Trophoblast cell (in vitro differentiated cells and primary cell): ENCODE data around the gene ELFN1.

Source experiments
- DNase-seq, 2 donors: peaks; one replicate each; pipeline ENCODE4 v3.0.0-alpha.2; 2016
- H2AFZ ChIP-seq: 2 replicates; pipeline ENCODE4 v1.6.1; 2013; ENCODE audit warnings: low read length, moderate library complexity, mild to moderate bottlenecking; ENCODE audit not compliant: insufficient read depth, poor library complexity
- H2AK5ac ChIP-seq: 2 replicates; pipeline ENCODE4 v1.6.1; 2013; ENCODE audit warnings: mild to moderate bottlenecking, low read length
- H2BK120ac ChIP-seq: 2 replicates; pipeline ENCODE4 v1.6.1; 2013; ENCODE audit warnings: low read length, mild to moderate bottlenecking, moderate library complexity; ENCODE audit not compliant: insufficient read depth, poor library complexity
- H2BK12ac ChIP-seq: 2 replicates; pipeline ENCODE4 v1.6.1; 2013; ENCODE audit warnings: mild to moderate bottlenecking, low read length, moderate library complexity
- H2BK5ac ChIP-seq: 2 replicates; pipeline ENCODE4 v1.6.1; 2013; ENCODE audit warnings: low read length, low read depth, moderate library complexity, mild to moderate bottlenecking; ENCODE audit not compliant: poor library complexity
- H3K14ac ChIP-seq: 2 replicates; pipeline ENCODE4 v1.6.1; 2013; ENCODE audit warnings: mild to moderate bottlenecking, low read length
- H3K18ac ChIP-seq: 2 replicates; pipeline ENCODE4 v1.6.1; 2013; ENCODE audit warnings: mild to moderate bottlenecking, low read length
- H3K23ac ChIP-seq: 2 replicates; pipeline ENCODE4 v1.6.1; 2013; ENCODE audit warnings: low read length
- H3K27ac ChIP-seq: 2 replicates; pipeline ENCODE4 v1.5.1; 2013; ENCODE audit warnings: low read depth, mild to moderate bottlenecking, inconsistent platforms, low read length, moderate library complexity
- H3K27me3 ChIP-seq: 2 replicates; pipeline ENCODE4 v1.6.1; 2013; ENCODE audit warnings: inconsistent platforms, mild to moderate bottlenecking, low read length, moderate library complexity; ENCODE audit not compliant: insufficient read depth
- H3K36me3 ChIP-seq, 2 experiments: 1 replicate in 1 of 2; 2 replicates in 1 of 2; pipeline ENCODE4 v1.6.1; 2013; ENCODE audit warnings: low read length in 2 of 2, mild to moderate bottlenecking in 2 of 2, moderate library complexity in 1 of 2; ENCODE audit not compliant: insufficient read depth in 2 of 2, control insufficient read depth in 1 of 2
- H3K4ac ChIP-seq: 2 replicates; pipeline ENCODE4 v1.6.1; 2013; ENCODE audit warnings: low read depth, mild to moderate bottlenecking, low read length, moderate library complexity
- H3K4me1 ChIP-seq, 2 experiments: 1 replicate in 1 of 2; 2 replicates in 1 of 2; pipeline ENCODE4 v1.6.1; 2013; ENCODE audit warnings: low read length in 2 of 2, mild to moderate bottlenecking in 2 of 2, moderate library complexity in 1 of 2; ENCODE audit not compliant: insufficient read depth in 2 of 2, control insufficient read depth in 1 of 2
- H3K4me2 ChIP-seq: 2 replicates; pipeline ENCODE4 v1.6.1; 2013; ENCODE audit warnings: inconsistent platforms, mild to moderate bottlenecking, low read length, moderate library complexity
- H3K4me3 ChIP-seq: 2 replicates; pipeline ENCODE4 v1.5.1; 2013; ENCODE audit warnings: mild to moderate bottlenecking, low read depth, low read length, inconsistent platforms
- H3K79me1 ChIP-seq: one replicate; pipeline ENCODE4 v1.6.1; 2013; ENCODE audit warnings: low read length
- H3K79me2 ChIP-seq: 2 replicates; pipeline ENCODE4 v1.6.1; 2013; ENCODE audit warnings: low read length, mild to moderate bottlenecking; ENCODE audit not compliant: control insufficient read depth, insufficient read depth, poor library complexity
- H3K9ac ChIP-seq: 2 replicates; pipeline ENCODE4 v1.6.1; 2013; ENCODE audit warnings: mild to moderate bottlenecking, low read length
- H3K9me3 ChIP-seq: 2 replicates; pipeline ENCODE4 v1.6.1; 2013; ENCODE audit warnings: low read depth, mild to moderate bottlenecking, control low read depth, inconsistent platforms, low read length; ENCODE audit not compliant: insufficient read depth
- H4K12ac ChIP-seq: 2 replicates; pipeline ENCODE4 v1.6.1; 2013; ENCODE audit warnings: low read depth, mild to moderate bottlenecking, low read length, moderate library complexity
- H4K8ac ChIP-seq: 2 replicates; pipeline ENCODE4 v1.6.1; 2013; ENCODE audit warnings: low read depth, mild to moderate bottlenecking, low read length, moderate library complexity
- H4K91ac ChIP-seq: one replicate; pipeline ENCODE4 v1.6.1; 2013; ENCODE audit warnings: low read depth, mild to moderate bottlenecking, low read length, moderate library complexity
- WGBS: extraction: QIAGEN DNeasy Blood & Tissue Kit; methylation state at CpG from one replicate; pipeline ENCODE4 v1.1.7; 2013; ENCODE audit warnings: missing lambda C conversion rate; ENCODE audit not compliant: insufficient read length, insufficient coverage; ENCODE audit errors: extremely low coverage; 5-methylcytosine and 5-hydroxymethylcytosine counted together

The ELFN1 gene

GRCh38 chr7:1637155-1637554, 32.9 kb upstream of the ELFN1 start:
- Histone ChIP-seq H3K36me3 (no peaks in the 10 kb centered on the region), H2AFZ (no peak overlapping the region), H3K4me3 (no peak overlapping the region), H4K12ac (no peak overlapping the region), H3K4ac (no peak overlapping the region), H3K79me2 (no peaks in the 10 kb centered on the region), H3K9ac (no peak overlapping the region), H3K4me1 (peaks cover 10 to 13% of the 10 kb centered on the region in 2 experiments), H4K91ac (no peak overlapping the region), H3K4me2 (no peak overlapping the region), H3K18ac (no peak overlapping the region), H3K27ac (no peak overlapping the region), H2BK12ac (no peak overlapping the region), H3K27me3 (no peaks in the 10 kb centered on the region), H2AK5ac (no peak overlapping the region), H3K79me1 (peaks cover 7% of the 10 kb centered on the region), H3K23ac (no peak overlapping the region), H2BK5ac (no peak overlapping the region), H3K9me3 (peaks cover 18% of the 10 kb centered on the region), H4K8ac (no peak overlapping the region), H3K14ac (no peak overlapping the region), H2BK120ac (no peak overlapping the region)
- no CpG with 5 or more reads among the region's 2 CpGs for WGBS
- no peak for DNase-seq

GRCh38 chr7:1638215-1638661, 31.8 kb upstream of the ELFN1 start:
- no peak overlapping the region for H2BK12ac ChIP-seq
- no peak overlapping the region for H2AFZ ChIP-seq
- no CpG with 5 or more reads among the region's 11 CpGs for WGBS
- H3K27ac ChIP-seq, result no peak overlapping the region
- H2AK5ac ChIP-seq, result no peak overlapping the region
- H3K79me1 ChIP-seq, result peaks cover 7% of the 10 kb centered on the region
- no peak overlapping the region for H4K91ac ChIP-seq
- H3K4me3 ChIP-seq, result no peak overlapping the region
- no peak overlapping the region for H2BK5ac ChIP-seq
- no peak for DNase-seq
- H3K36me3 ChIP-seq, result no peaks in the 10 kb centered on the region
- H3K14ac ChIP-seq, result no peak overlapping the region
- H4K12ac ChIP-seq, result no peak overlapping the region
- no peak overlapping the region for H3K23ac ChIP-seq
- peaks cover 18% of the 10 kb centered on the region for H3K9me3 ChIP-seq
- H3K9ac ChIP-seq, result no peak overlapping the region
- no peak overlapping the region for H2BK120ac ChIP-seq
- H4K8ac ChIP-seq, result no peak overlapping the region
- H3K4me2 ChIP-seq, result no peak overlapping the region
- H3K79me2 ChIP-seq, result no peaks in the 10 kb centered on the region
- H3K4me1 ChIP-seq, result peaks cover 10 to 17% of the 10 kb centered on the region in 2 experiments
- H3K27me3 ChIP-seq, result no peaks in the 10 kb centered on the region
- no peak overlapping the region for H3K4ac ChIP-seq
- H3K18ac ChIP-seq, result no peak overlapping the region

GRCh38 chr7:1639071-1639470, 31.0 kb upstream of the ELFN1 start:
- H3K9me3 ChIP-seq, result peaks cover 18% of the 10 kb centered on the region
- H4K12ac ChIP-seq, result no peak overlapping the region
- whole genome bisulfite sequencing, result no CpG with 5 or more reads among the region's 8 CpGs
- H4K8ac ChIP-seq, result no peak overlapping the region
- H3K23ac ChIP-seq, result no peak overlapping the region
- H3K4me3 ChIP-seq, result no peak overlapping the region
- no peaks in the 10 kb centered on the region for H3K27me3 ChIP-seq
- H3K27ac ChIP-seq, result no peak overlapping the region
- no peak overlapping the region for H3K9ac ChIP-seq
- H3K79me1 ChIP-seq, result peaks cover 7% of the 10 kb centered on the region
- H2AK5ac ChIP-seq, result no peak overlapping the region
- no peak overlapping the region for H3K4ac ChIP-seq
- H2BK12ac ChIP-seq, result no peak overlapping the region
- no peak overlapping the region for H2BK120ac ChIP-seq
- no peak overlapping the region for H3K18ac ChIP-seq
- no peak overlapping the region for H2AFZ ChIP-seq
- no peaks in the 10 kb centered on the region for H3K36me3 ChIP-seq
- H3K79me2 ChIP-seq, result no peaks in the 10 kb centered on the region
- no peak overlapping the region for H2BK5ac ChIP-seq
- H4K91ac ChIP-seq, result peak overlapping the region; percentile 34
- no peak for DNase-seq
- H3K4me2 ChIP-seq, result no peak overlapping the region
- no peak overlapping the region for H3K14ac ChIP-seq
- H3K4me1 ChIP-seq, result peaks cover 10 to 17% of the 10 kb centered on the region in 2 experiments

GRCh38 chr7:1639532-1640175, 30.4 kb upstream of the ELFN1 start:
- H3K79me2 ChIP-seq, result no peaks in the 10 kb centered on the region
- peak overlapping the region; percentile 33 for H4K8ac ChIP-seq
- WGBS, result no CpG with 5 or more reads among the region's 15 CpGs

More at GRCh38 chr7:1639532-1640175, 30.4 kb upstream of the ELFN1 start:
- Histone ChIP-seq H2AK5ac (no peak overlapping the region), H2BK5ac (no peak overlapping the region), H2BK12ac (no peak overlapping the region), H4K91ac (no peak overlapping the region), H3K18ac (no peak overlapping the region), H3K27ac (no peak overlapping the region), H4K12ac (no peak overlapping the region), H3K4me2 (no peak overlapping the region), H3K23ac (no peak overlapping the region), H3K4ac (no peak overlapping the region), H3K36me3 (no peaks in the 10 kb centered on the region), H3K4me1 (peaks cover 10 to 17% of the 10 kb centered on the region in 2 experiments), H3K9me3 (peaks cover 15% of the 10 kb centered on the region), H3K4me3 (no peak overlapping the region), H2BK120ac (peak overlapping the region; percentile 2), H3K14ac (no peak overlapping the region), H2AFZ (no peak overlapping the region), H3K79me1 (peaks cover 7% of the 10 kb centered on the region), H3K9ac (no peak overlapping the region), H3K27me3 (no peaks in the 10 kb centered on the region)
- DNase-seq, result no peak
